IMR-90 (cell line): ENCODE results near the gene ADRA1B. TPM values are rescaled to one million over a fixed set of nuclear protein-coding genes. Genes with fewer than 3 reads are reported as not detected.
A peak's percentile ranks its signal among the peaks of the same experiment; 100 is the strongest.

Source experiments
- ATAC-seq: fragments of 200-7000 bp; cut with Tn5 transposase; 2 replicates; pipeline ENCODE4 v1.9.1; 2020; ENCODE audit warnings: low read depth, mild to moderate bottlenecking, moderate library complexity
- BruUV-seq: library from RNA; stranded (reverse); fragments of 400-500 nt; replicated peaks from 2 replicates; lab custom pipeline; 2021; lab: Mats Ljungman, UMichigan
- CTCF ChIA-PET: fragments of 300-600 bp; formaldehyde crosslinking; extraction: SDS; loops from one replicate; lab custom pipeline; 2021; ENCODE audit warnings: antibody characterized with exemption; lab: Yijun Ruan, JAX
- POLR2A ChIA-PET: fragments of 300-600 bp; sonication (Branson Sonifier 250); formaldehyde crosslinking; loops from one replicate; lab custom pipeline; 2022; ENCODE audit warnings: antibody characterized with exemption; ENCODE audit not compliant: unreplicated experiment; lab: Charles Lee
- DNase-seq: peaks from one replicate; pipeline ENCODE4 v3.0.0; 2013
- H2AFZ ChIP-seq: replicated peaks from 2 replicates; pipeline ENCODE3; 2013; ENCODE audit warnings: low read length, mild to moderate bottlenecking; ENCODE audit not compliant: poor library complexity
- H2AK5ac ChIP-seq: 2 replicates; pipeline ENCODE4 v1.6.1; 2013; ENCODE audit warnings: low read depth, low read length, inconsistent platforms
- H2AK9ac ChIP-seq: replicated peaks from 2 replicates; pipeline ENCODE3; 2013; ENCODE audit warnings: mild to moderate bottlenecking, low read depth, low read length, moderate library complexity; ENCODE audit not compliant: poor library complexity
- H2BK120ac ChIP-seq: 2 replicates; pipeline ENCODE4 v1.6.1; 2013; ENCODE audit warnings: low read depth, low read length, inconsistent platforms
- H2BK15ac ChIP-seq: 3 replicates; pipeline ENCODE4 v1.6.1; 2013; ENCODE audit warnings: low read depth, low read length, inconsistent platforms
- H2BK20ac ChIP-seq: 2 replicates; pipeline ENCODE4 v1.6.1; 2013; ENCODE audit warnings: low read depth, mild to moderate bottlenecking, inconsistent platforms, low read length, moderate library complexity
- H2BK5ac ChIP-seq: 2 replicates; pipeline ENCODE4 v1.6.1; 2013; ENCODE audit warnings: mild to moderate bottlenecking, low read depth, low read length, inconsistent platforms; ENCODE audit not compliant: poor library complexity, severe bottlenecking
- H3K14ac ChIP-seq: replicated peaks from 2 replicates; pipeline ENCODE4 v1.6.1; 2013; ENCODE audit warnings: low read depth, low read length, inconsistent platforms
- H3K18ac ChIP-seq: 2 replicates; pipeline ENCODE4 v1.6.1; 2013; ENCODE audit warnings: low read depth, low read length, control low read depth
- H3K23ac ChIP-seq: 2 replicates; pipeline ENCODE4 v1.6.1; 2013; ENCODE audit warnings: low read depth, low read length, inconsistent platforms
- H3K27ac ChIP-seq: 2 replicates; pipeline ENCODE4 v1.5.1; 2013; ENCODE audit warnings: mild to moderate bottlenecking, control low read depth, low read length; ENCODE audit not compliant: insufficient read depth
- H3K27me3 ChIP-seq: 2 replicates; pipeline ENCODE4 v1.6.1; 2013; ENCODE audit warnings: low read length; ENCODE audit not compliant: control insufficient read depth, insufficient read depth
- H3K36me3 ChIP-seq: 2 replicates; pipeline ENCODE4 v1.6.1; 2013; ENCODE audit warnings: low read length, mixed read lengths; ENCODE audit not compliant: control insufficient read depth, insufficient read depth
- H3K4ac ChIP-seq: 2 replicates; pipeline ENCODE4 v1.6.1; 2013; ENCODE audit warnings: low read depth, low read length, inconsistent platforms
- H3K4me1 ChIP-seq: 2 replicates; pipeline ENCODE4 v1.6.1; 2013; ENCODE audit warnings: low read length, mixed read lengths; ENCODE audit not compliant: control insufficient read depth, insufficient read depth
- H3K4me2 ChIP-seq: 2 replicates; pipeline ENCODE4 v1.6.1; 2013; ENCODE audit warnings: low read depth, mild to moderate bottlenecking, control low read depth, low read length, moderate library complexity
- H3K4me3 ChIP-seq: 2 replicates; pipeline ENCODE4 v1.5.1; 2013; ENCODE audit warnings: low read depth, mild to moderate bottlenecking, control low read depth, low read length, moderate library complexity; ENCODE audit not compliant: insufficient read depth
- H3K56ac ChIP-seq: 2 replicates; pipeline ENCODE4 v1.6.1; 2013; ENCODE audit warnings: low read length, inconsistent platforms; ENCODE audit not compliant: insufficient read depth; ENCODE audit errors: extremely low read depth
- H3K79me1 ChIP-seq, 2 experiments: 2 replicates each; pipeline ENCODE4 v1.6.1; 2013; ENCODE audit warnings: low read length in 2 of 2, inconsistent platforms in 1 of 2, low read depth in 1 of 2
- H3K9ac ChIP-seq: 2 replicates; pipeline ENCODE4 v1.6.1; 2013; ENCODE audit warnings: low read depth, low read length, control low read depth
- H3K9me1 ChIP-seq: 2 replicates; pipeline ENCODE4 v1.6.1; 2013; ENCODE audit warnings: low read length, inconsistent platforms; ENCODE audit not compliant: insufficient read depth
- H3K9me3 ChIP-seq: 2 replicates; pipeline ENCODE4 v1.6.1; 2013; ENCODE audit warnings: low read length; ENCODE audit not compliant: control insufficient read depth, insufficient read depth
- H4K20me1 ChIP-seq: 2 replicates; pipeline ENCODE4 v1.6.1; 2013; ENCODE audit warnings: low read length, inconsistent platforms; ENCODE audit not compliant: insufficient read depth
- H4K5ac ChIP-seq: 2 replicates; pipeline ENCODE4 v1.6.1; 2013; ENCODE audit warnings: mild to moderate bottlenecking, low read depth, low read length, control low read depth
- H4K8ac ChIP-seq, 2 experiments: 2 replicates each; pipeline ENCODE4 v1.6.1; 2013; ENCODE audit warnings: low read depth in 2 of 2, low read length in 2 of 2, control low read depth in 1 of 2, inconsistent platforms in 1 of 2
- H4K91ac ChIP-seq: 2 replicates; pipeline ENCODE4 v1.6.1; 2013; ENCODE audit warnings: low read depth, low read length, inconsistent platforms; ENCODE audit not compliant: insufficient read depth
- CEBPB ChIP-seq: IDR thresholded peaks from 2 replicates; pipeline ENCODE4 v1.6.1; 2012; ENCODE audit warnings: low read depth, low read length, improper control_type of control experiment
- CHD1 ChIP-seq: IDR thresholded peaks from 2 replicates; pipeline ENCODE4 v1.6.1; 2012; ENCODE audit warnings: low read depth, low read length, improper control_type of control experiment
- CTCF ChIP-seq: conservative IDR thresholded peaks from 2 replicates; pipeline ENCODE4 v1.5.1; 2012; ENCODE audit warnings: mild to moderate bottlenecking, low read depth, low read length, improper control_type of control experiment
- ELK1 ChIP-seq: fragments of 150-350 bp; IDR thresholded peaks from 2 replicates; pipeline ENCODE4 v1.6.1; 2016; ENCODE audit warnings: low read depth, mild to moderate bottlenecking, low read length, moderate library complexity, borderline replicate concordance
- FOS ChIP-seq: fragments of 150-350 bp; IDR thresholded peaks from 2 replicates; pipeline ENCODE4 v1.6.1; 2016; ENCODE audit warnings: low read depth, low read length
- MAFK ChIP-seq: IDR thresholded peaks from 2 replicates; pipeline ENCODE4 v1.6.1; 2012; ENCODE audit warnings: low read depth, low read length, improper control_type of control experiment
- MXI1 ChIP-seq: IDR thresholded peaks from 2 replicates; pipeline ENCODE4 v1.6.1; 2012; ENCODE audit warnings: low read depth, mild to moderate bottlenecking, low read length, moderate library complexity, borderline replicate concordance
- NFE2L2 ChIP-seq: fragments of 150-350 bp; IDR thresholded peaks from 2 replicates; pipeline ENCODE4 v1.6.1; 2016; ENCODE audit warnings: low read depth, mild to moderate bottlenecking, low read length
- POLR2A ChIP-seq: IDR thresholded peaks from 2 replicates; pipeline ENCODE4 v1.6.1; 2012; ENCODE audit warnings: mild to moderate bottlenecking, low read depth, low read length
- RCOR1 ChIP-seq: IDR thresholded peaks from 2 replicates; pipeline ENCODE4 v1.6.1; 2012; ENCODE audit warnings: mild to moderate bottlenecking, low read length, improper control_type of control experiment; ENCODE audit not compliant: insufficient replicate concordance
- SMC3 ChIP-seq: fragments of 150-350 bp; IDR thresholded peaks from 2 replicates; pipeline ENCODE4 v1.6.1; 2016; ENCODE audit warnings: low read depth, mild to moderate bottlenecking, antibody characterized with exemption, low read length, moderate library complexity
- USF2 ChIP-seq: fragments of 150-350 bp; IDR thresholded peaks from 2 replicates; pipeline ENCODE4 v1.6.1; 2017; ENCODE audit warnings: mild to moderate bottlenecking, antibody characterized with exemption, low read length, low read depth
- WGBS, 2 experiments: methylation state at CpG; one replicate each; pipeline versions ENCODE4 v1.1.5 to v1.1.7; 2013; ENCODE audit warnings: missing lambda C conversion rate in 2 of 2; ENCODE audit not compliant: insufficient read length in 1 of 2; ENCODE audit errors: extremely low coverage in 2 of 2; 5-methylcytosine and 5-hydroxymethylcytosine counted together
- dilution Hi-C: fragments of 300-500 bp; cut with HindIII; formaldehyde crosslinking; loops from one replicate; pipeline ENCODE4 v1.14.3; 2018; ENCODE audit warnings: low sequenced_read_pairs; ENCODE audit not compliant: unreplicated experiment
- in situ Hi-C: fragments of 300-500 bp; cut with MboI; formaldehyde crosslinking; loops from 3 replicates; pipeline ENCODE4 v1.14.3; 2019; ENCODE audit warnings: low sequenced_read_pairs, inconsistent platforms, mixed read lengths
- intact Hi-C: fragments of 100-400 bp; cut with micrococcal nuclease; formaldehyde crosslinking; loops from 2 replicates; pipeline ENCODE4 v1.10.0; 2022
- polyA plus RNA-seq, 3 experiments: library from polyadenylated mRNA; depleted of rRNA; stranded (reverse); fragments of >200 nt; gene quantifications; 2 replicates each; pipeline ENCODE4 v1.2.3, GENCODE V29; 2012; ENCODE audit warnings: low replicate concordance in 1 of 3
- total RNA-seq: library from RNA; depleted of rRNA; stranded (reverse); fragments of >200 nt; gene quantifications from 2 replicates; pipeline ENCODE4 v1.2.3, GENCODE V29; 2012

Gene ADRA1B
- total and polyA plus RNA-seq, 2 of the 4 experiments (the other 2 are of a cell fraction) = 0.18 to 1.5 TPM

- no peak overlapping the region for H3K27ac ChIP-seq
- H3K9me3 ChIP-seq = no peaks in the 10 kb centered on the region
- in situ Hi-C loops = no loop called here
- no peak overlapping the region for H3K14ac ChIP-seq
- no peak overlapping the region for H2AK9ac ChIP-seq
- H3K4me2 ChIP-seq = no peak overlapping the region
- WGBS, 2 experiments = no CpG with 5 or more reads among the region's 3 CpGs
- H3K4ac ChIP-seq = no peak overlapping the region
- no peaks in the 10 kb centered on the region for H3K36me3 ChIP-seq
- no peak overlapping the region for H3K9ac ChIP-seq
- no peak overlapping the region for H3K23ac ChIP-seq
- no peak overlapping the region for H3K56ac ChIP-seq
- H3K18ac ChIP-seq = no peak overlapping the region
- no peaks in the 10 kb centered on the region for H3K27me3 ChIP-seq
- peak overlapping the region; percentile 48; the same call in 2 of the 3 replicates for H2BK15ac ChIP-seq
- no peaks in the 10 kb centered on the region for H4K20me1 ChIP-seq
- no TSS peak for BruUV-seq
- no peak overlapping the region for H2BK20ac ChIP-seq
- ChIA-PET POLR2A (no interaction called here), CTCF (interaction anchor here (0.7 kb wide), 1 partner anchor 57 kb away, joined by 3 read pairs; no protein-coding TSS in a partner anchor)
- dilution Hi-C loops = no loop called here
- H3K4me3 ChIP-seq = no peak overlapping the region
- H3K9me1 ChIP-seq = peaks cover 4% of the 10 kb centered on the region; the same call in 1 of the 2 replicates
- no peak overlapping the region for H4K91ac ChIP-seq
- H3K4me1 ChIP-seq = peaks cover 4% of the 10 kb centered on the region
- 0 out of 2 replicates have a peak overlapping the region, but pooled peaks have one; percentile 4 for H2BK120ac ChIP-seq
- H2AK5ac ChIP-seq = peak overlapping the region; percentile 5; the same call in 1 of the 2 replicates
- H2AFZ ChIP-seq = no peak overlapping the region
- H4K8ac ChIP-seq = no peak overlapping the region
- H2BK5ac ChIP-seq = no peak overlapping the region
- H4K5ac ChIP-seq = no peak overlapping the region
- TF ChIP-seq FOS = no peak
- no peak for TF ChIP-seq CTCF
- TF ChIP-seq MAFK = no peak
- TF ChIP-seq CHD1 = no peak
- TF ChIP-seq POLR2A = no peak
- no peak for TF ChIP-seq RCOR1
- no peak for TF ChIP-seq USF2
- TF ChIP-seq NFE2L2 = no peak
- no peak for TF ChIP-seq MXI1
- no peak for TF ChIP-seq SMC3
- TF ChIP-seq CEBPB = no peak
- no peak for TF ChIP-seq ELK1
- intact Hi-C loops = no loop called here
- no peak for DNase-seq
- no peak for ATAC-seq
- H3K79me1 ChIP-seq = no peaks in the 10 kb centered on the region
Observed at GRCh38 chr5:159906943-159907342, 9.3 kb upstream of the ADRA1B start.
